HepG2 (cell line): Measurements from ENCODE around the gene BIRC3. TPM values are rescaled to one million over a fixed set of nuclear protein-coding genes. Genes with fewer than 3 reads are reported as not detected.
A peak's percentile ranks its signal among the peaks of the same experiment; 100 is the strongest.

Experiments
- ERF ChIP-seq: IDR thresholded peaks from 2 replicates; pipeline ENCODE4 v1.6.1; 2018; ENCODE audit warnings: missing biosample characterization, missing genetic modification reagents
- ETV6 ChIP-seq: sonication (generic); formaldehyde crosslinking; conservative IDR thresholded peaks from 2 replicates; pipeline ENCODE4 v1.4.0; 2020; ENCODE audit warnings: missing genetic modification reagents
- GTF2F1 ChIP-seq: fragments of 150-350 bp; IDR thresholded peaks from 2 replicates; pipeline ENCODE4 v1.6.1; 2014; ENCODE audit warnings: low read length
- HNRNPH1 ChIP-seq: fragments of 200-400 bp; formaldehyde crosslinking; optimal IDR thresholded peaks from 2 replicates; pipeline ENCODE3; 2017; ENCODE audit warnings: mild to moderate bottlenecking, low read depth, low read length
- MTF2 ChIP-seq: sonication (generic); formaldehyde crosslinking; IDR thresholded peaks from 2 replicates; pipeline ENCODE4 v1.5.0; 2020; ENCODE audit warnings: missing genetic modification reagents, borderline replicate concordance
- NFKB2 ChIP-seq: sonication (generic); formaldehyde crosslinking; IDR thresholded peaks from 2 replicates; pipeline ENCODE4 v1.4.0; 2020; ENCODE audit warnings: missing genetic modification reagents, borderline replicate concordance
- NFYB ChIP-seq: sonication (generic); formaldehyde crosslinking; IDR thresholded peaks from 2 replicates; pipeline ENCODE4 v1.4.0; 2020; ENCODE audit warnings: missing genetic modification reagents
- PAF1 ChIP-seq: IDR thresholded peaks from 2 replicates; pipeline ENCODE4 v1.6.1; 2016; ENCODE audit warnings: missing genetic modification reagents, missing compliant biosample characterization
- PRMT3 ChIP-seq: sonication (generic); formaldehyde crosslinking; IDR thresholded peaks from 2 replicates; pipeline ENCODE4 v1.8.1; 2022; ENCODE audit warnings: low read depth, mild to moderate bottlenecking, moderate library complexity, missing genetic modification reagents, borderline replicate concordance
- REL ChIP-seq: sonication (generic); formaldehyde crosslinking; conservative IDR thresholded peaks from 2 replicates; pipeline ENCODE4 v1.8.0; 2022; ENCODE audit warnings: mild to moderate bottlenecking, missing genetic modification reagents, moderate library complexity
- RXRA ChIP-seq: sonication (generic); formaldehyde crosslinking; IDR thresholded peaks from 2 replicates; pipeline ENCODE4 v1.5.1; 2020; ENCODE audit warnings: missing genetic modification reagents
- SAP130 ChIP-seq: IDR thresholded peaks from 2 replicates; pipeline ENCODE4 v1.6.1; 2016; ENCODE audit warnings: low read depth
- SMC3 ChIP-seq: IDR thresholded peaks from 2 replicates; pipeline ENCODE4 v1.6.1; 2011; ENCODE audit warnings: low read length, improper control_type of control experiment
- STAT5B ChIP-seq: sonication (generic); formaldehyde crosslinking; IDR thresholded peaks from 2 replicates; pipeline ENCODE4 v1.4.0; 2020; ENCODE audit warnings: missing genetic modification reagents
- SYNCRIP ChIP-seq: fragments of 200-400 bp; formaldehyde crosslinking; IDR thresholded peaks from 2 replicates; pipeline ENCODE4 v1.6.1; 2018; ENCODE audit warnings: mild to moderate bottlenecking, low read depth, low read length; ENCODE audit not compliant: insufficient read depth
- XBP1 ChIP-seq: sonication (generic); formaldehyde crosslinking; IDR thresholded peaks from 2 replicates; pipeline ENCODE4 v1.5.0; 2020; ENCODE audit warnings: missing genetic modification reagents
- ZBTB3 ChIP-seq: sonication (generic); formaldehyde crosslinking; IDR thresholded peaks from 2 replicates; pipeline ENCODE4 v1.4.0; 2020; ENCODE audit warnings: low read depth, mild to moderate bottlenecking, moderate library complexity, missing genetic modification reagents, borderline replicate concordance
- ZFP1 ChIP-seq: IDR thresholded peaks from 2 replicates; pipeline ENCODE4 v1.6.1; 2016
- ZNF143 ChIP-seq: sonication (generic); formaldehyde crosslinking; IDR thresholded peaks from 2 replicates; pipeline ENCODE4 v1.4.0; 2020; ENCODE audit warnings: missing genetic modification reagents
- ZNF180 ChIP-seq: sonication (generic); formaldehyde crosslinking; IDR thresholded peaks from 2 replicates; pipeline ENCODE4 v1.4.0; 2020; ENCODE audit warnings: low read depth, missing genetic modification reagents, borderline replicate concordance
- ZNF264 ChIP-seq: sonication (generic); formaldehyde crosslinking; IDR thresholded peaks from 2 replicates; pipeline ENCODE4 v1.4.0; 2020; ENCODE audit warnings: missing genetic modification reagents
- ZNF446 ChIP-seq: sonication (generic); formaldehyde crosslinking; IDR thresholded peaks from 2 replicates; pipeline ENCODE4 v1.5.0; 2020; ENCODE audit warnings: mild to moderate bottlenecking, missing genetic modification reagents
- ZNF496 ChIP-seq: sonication (generic); formaldehyde crosslinking; IDR thresholded peaks from 2 replicates; pipeline ENCODE4 v1.8.1; 2023; ENCODE audit warnings: mild to moderate bottlenecking, moderate library complexity, missing genetic modification reagents; ENCODE audit not compliant: insufficient replicate concordance
- ZNF780A ChIP-seq: sonication (generic); formaldehyde crosslinking; IDR thresholded peaks from 2 replicates; pipeline ENCODE4 v1.8.0; 2022; ENCODE audit warnings: mild to moderate bottlenecking, missing genetic modification reagents, moderate library complexity
- polyA plus RNA-seq, 8 experiments: library from polyadenylated mRNA; depleted of rRNA in 3 of 8; stranded (reverse) in 7 of 8; unstranded in 1 of 8; fragments of >200 nt; fragmentation: Illumina TruSeq in 4 of 8; extraction: Trizol in 4 of 8; gene quantifications; 2 replicates each; pipeline versions ENCODE4 v1.2.1 to v1.2.3, GENCODE V29; 2011 to 2016; ENCODE audit warnings: low read depth in 4 of 8, missing spikeins in 1 of 8, mixed read lengths in 1 of 8; ENCODE audit not compliant: insufficient read depth in 1 of 8
- total RNA-seq, 5 experiments: library from RNA; depleted of rRNA; stranded (reverse); fragments of >200 nt; fragmentation: Illumina TruSeq; extraction: Trizol; gene quantifications; 2 replicates each; pipeline ENCODE4 v1.2.3, GENCODE V29; 2016; ENCODE audit warnings: low read depth in 1 of 5
- TF ChIP-seq, protein P1 (sequence below): sonication (generic); formaldehyde crosslinking; IDR thresholded peaks from 2 replicates; pipeline ENCODE4 v1.4.0; 2020; ENCODE audit warnings: low read depth, missing genetic modification reagents
- TF ChIP-seq, protein P2 (sequence below): sonication (generic); formaldehyde crosslinking; conservative IDR thresholded peaks from 2 replicates; pipeline ENCODE4 v1.4.0; 2020; ENCODE audit warnings: missing genetic modification reagents
- TF ChIP-seq, protein P3 (sequence below): sonication (generic); formaldehyde crosslinking; IDR thresholded peaks from 2 replicates; pipeline ENCODE4 v1.4.0; 2020; ENCODE audit warnings: mild to moderate bottlenecking, missing genetic modification reagents

Gene BIRC3
- total and polyA plus RNA-seq, 2 of the 13 experiments (the other 11 are each of a cell fraction or from before 2014, with no cell fraction given) = 0.41 to 4.2 TPM

GRCh38 chr11:102317099-102317767, at the start of gene BIRC3 (continued):
- TF ChIP-seq ERF (CRISPR knock-in tag) = peak; percentile 29; the same call in 1 of the 2 replicates
- no peak for TF ChIP-seq ZNF446 (CRISPR knock-in tag)
- peak; percentile 78 for TF ChIP-seq SAP130
- no peak for TF ChIP-seq ZNF496 (CRISPR knock-in tag)
- no peak for TF ChIP-seq HNRNPH1
- no peak for TF ChIP-seq ETV6 (CRISPR knock-in tag)
- TF ChIP-seq RXRA (CRISPR knock-in tag) = no peak
- TF ChIP-seq SMC3 = no peak
- no peak for TF ChIP-seq ZNF780A (CRISPR knock-in tag)
- TF ChIP-seq, protein P1, sequence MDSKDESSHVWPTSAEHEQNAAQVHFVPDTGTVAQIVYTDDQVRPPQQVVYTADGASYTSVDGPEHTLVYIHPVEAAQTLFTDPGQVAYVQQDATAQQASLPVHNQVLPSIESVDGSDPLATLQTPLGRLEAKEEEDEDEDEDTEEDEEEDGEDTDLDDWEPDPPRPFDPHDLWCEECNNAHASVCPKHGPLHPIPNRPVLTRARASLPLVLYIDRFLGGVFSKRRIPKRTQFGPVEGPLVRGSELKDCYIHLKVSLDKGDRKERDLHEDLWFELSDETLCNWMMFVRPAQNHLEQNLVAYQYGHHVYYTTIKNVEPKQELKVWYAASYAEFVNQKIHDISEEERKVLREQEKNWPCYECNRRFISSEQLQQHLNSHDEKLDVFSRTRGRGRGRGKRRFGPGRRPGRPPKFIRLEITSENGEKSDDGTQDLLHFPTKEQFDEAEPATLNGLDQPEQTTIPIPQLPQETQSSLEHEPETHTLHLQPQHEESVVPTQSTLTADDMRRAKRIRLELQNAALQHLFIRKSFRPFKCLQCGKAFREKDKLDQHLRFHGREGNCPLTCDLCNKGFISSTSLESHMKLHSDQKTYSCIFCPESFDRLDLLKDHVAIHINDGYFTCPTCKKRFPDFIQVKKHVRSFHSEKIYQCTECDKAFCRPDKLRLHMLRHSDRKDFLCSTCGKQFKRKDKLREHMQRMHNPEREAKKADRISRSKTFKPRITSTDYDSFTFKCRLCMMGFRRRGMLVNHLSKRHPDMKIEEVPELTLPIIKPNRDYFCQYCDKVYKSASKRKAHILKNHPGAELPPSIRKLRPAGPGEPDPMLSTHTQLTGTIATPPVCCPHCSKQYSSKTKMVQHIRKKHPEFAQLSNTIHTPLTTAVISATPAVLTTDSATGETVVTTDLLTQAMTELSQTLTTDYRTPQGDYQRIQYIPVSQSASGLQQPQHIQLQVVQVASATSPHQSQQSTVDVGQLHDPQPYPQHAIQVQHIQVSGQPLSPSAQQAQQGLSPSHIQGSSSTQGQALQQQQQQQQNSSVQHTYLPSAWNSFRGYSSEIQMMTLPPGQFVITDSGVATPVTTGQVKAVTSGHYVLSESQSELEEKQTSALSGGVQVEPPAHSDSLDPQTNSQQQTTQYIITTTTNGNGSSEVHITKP (CRISPR knock-in tag) = no peak
- no peak for TF ChIP-seq NFYB (CRISPR knock-in tag)
- no peak for TF ChIP-seq STAT5B (CRISPR knock-in tag)
- no peak for TF ChIP-seq NFKB2 (CRISPR knock-in tag)
- TF ChIP-seq XBP1 (CRISPR knock-in tag) = no peak
- no peak for TF ChIP-seq PAF1 (CRISPR knock-in tag)
- TF ChIP-seq, protein P2, sequence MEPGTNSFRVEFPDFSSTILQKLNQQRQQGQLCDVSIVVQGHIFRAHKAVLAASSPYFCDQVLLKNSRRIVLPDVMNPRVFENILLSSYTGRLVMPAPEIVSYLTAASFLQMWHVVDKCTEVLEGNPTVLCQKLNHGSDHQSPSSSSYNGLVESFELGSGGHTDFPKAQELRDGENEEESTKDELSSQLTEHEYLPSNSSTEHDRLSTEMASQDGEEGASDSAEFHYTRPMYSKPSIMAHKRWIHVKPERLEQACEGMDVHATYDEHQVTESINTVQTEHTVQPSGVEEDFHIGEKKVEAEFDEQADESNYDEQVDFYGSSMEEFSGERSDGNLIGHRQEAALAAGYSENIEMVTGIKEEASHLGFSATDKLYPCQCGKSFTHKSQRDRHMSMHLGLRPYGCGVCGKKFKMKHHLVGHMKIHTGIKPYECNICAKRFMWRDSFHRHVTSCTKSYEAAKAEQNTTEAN (CRISPR knock-in tag) = peak; percentile 36; the same call in 1 of the 2 replicates
- TF ChIP-seq GTF2F1 = no peak
- no peak for TF ChIP-seq ZNF180 (CRISPR knock-in tag)
- no peak for TF ChIP-seq ZNF264 (CRISPR knock-in tag)
- TF ChIP-seq, protein P3, sequence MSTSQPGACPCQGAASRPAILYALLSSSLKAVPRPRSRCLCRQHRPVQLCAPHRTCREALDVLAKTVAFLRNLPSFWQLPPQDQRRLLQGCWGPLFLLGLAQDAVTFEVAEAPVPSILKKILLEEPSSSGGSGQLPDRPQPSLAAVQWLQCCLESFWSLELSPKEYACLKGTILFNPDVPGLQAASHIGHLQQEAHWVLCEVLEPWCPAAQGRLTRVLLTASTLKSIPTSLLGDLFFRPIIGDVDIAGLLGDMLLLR (CRISPR knock-in tag) = no peak
- TF ChIP-seq PRMT3 (CRISPR knock-in tag) = 0 out of 2 replicates have a peak, but pooled peaks have one; percentile 46
- no peak for TF ChIP-seq ZNF143 (CRISPR knock-in tag)
- TF ChIP-seq MTF2 = no peak; the same call in 1 of the 2 replicates
- no peak for TF ChIP-seq SYNCRIP
- TF ChIP-seq ZBTB3 (CRISPR knock-in tag) = 0 out of 2 replicates have a peak, but pooled peaks have one; percentile 39
- no peak for TF ChIP-seq REL
- no peak for TF ChIP-seq ZFP1 (CRISPR knock-in tag)
